Left ventricle myocardium inferior (tissue), 1 donor: ENCODE data around the gene DUS2. TPM values are rescaled to one million over a fixed set of nuclear protein-coding genes. Genes with fewer than 3 reads are reported as not detected.
"Not testable (repeated sequence)": the region's sequence is repeated elsewhere in the genome, so short reads cannot be mapped to it uniquely, and the experiment has no call there.

Experiments
- DNase-seq: peaks from one replicate; pipeline ENCODE4 v3.0.0-alpha.2; 2020
- H3K27ac ChIP-seq: fragments of 200-600 bp; replicated peaks from 2 replicates; pipeline ENCODE4 v1.8.0; 2021
- H3K27me3 ChIP-seq: fragments of 200-600 bp; 2 replicates; pipeline ENCODE4 v1.8.0; 2021; ENCODE audit warnings: low read depth
- H3K36me3 ChIP-seq: fragments of 200-600 bp; 2 replicates; pipeline ENCODE4 v1.8.0; 2021
- H3K4me1 ChIP-seq: fragments of 200-600 bp; 2 replicates; pipeline ENCODE4 v1.8.0; 2021
- H3K4me3 ChIP-seq: fragments of 200-600 bp; 2 replicates; pipeline ENCODE4 v1.8.0; 2021; ENCODE audit warnings: mild to moderate bottlenecking, moderate library complexity
- H3K9me3 ChIP-seq: fragments of 200-600 bp; replicated peaks from 2 replicates; pipeline ENCODE4 v1.8.0; 2021
- intact Hi-C: fragments of 100-400 bp; cut with micrococcal nuclease; formaldehyde crosslinking; loops from one replicate; pipeline ENCODE4 v1.11.0; 2022
- total RNA-seq: library from RNA; stranded (reverse); fragmentation: NEBNext Ultra II Directional; extraction: Animal tissue kit (Norgen Biotek cat#: 25700); gene quantifications from one replicate; pipeline ENCODE4 v1.2.1, GENCODE V29; 2021
- TF ChIP-seq, protein P1 (sequence below): fragments of 200-600 bp; IDR thresholded peaks from 2 replicates; pipeline ENCODE4 v1.8.0; 2021; ENCODE audit warnings: antibody characterized with exemption, mild to moderate bottlenecking, borderline replicate concordance
- donor health status: DM: no; HTN: yes; CAD: no; lungs with severe emphysema.

Gene DUS2
- total RNA-seq, 1 donor from 2014 or later: 6.8 TPM

DNA sequence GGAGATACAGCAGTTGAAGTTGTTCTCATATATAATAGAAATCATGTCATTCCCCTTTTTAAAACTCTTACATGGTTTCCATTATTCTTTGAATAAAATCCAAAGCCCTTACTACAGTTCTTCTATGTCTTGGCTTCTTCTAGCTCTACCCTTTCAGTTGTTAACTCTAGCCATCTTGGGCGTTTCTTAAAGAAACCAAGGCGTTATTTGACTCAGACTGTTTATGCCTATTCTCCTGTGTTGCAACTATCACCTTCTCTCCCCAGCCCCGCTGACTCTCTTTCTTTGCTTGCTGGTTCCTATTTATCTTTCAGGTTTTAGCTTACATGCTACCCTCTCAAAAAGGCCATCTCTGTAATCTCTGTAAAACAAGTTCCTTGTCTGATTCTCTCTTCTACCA lies 94.8 kb downstream of the DUS2 start:
- no peaks in the 10 kb centered on the region for H3K36me3 ChIP-seq
- no peak for DNase-seq
- intact Hi-C loops: no loop called here
- H3K27me3 ChIP-seq: no peaks in the 10 kb centered on the region
- H3K4me3 ChIP-seq: no peak overlapping the region
- TF ChIP-seq, protein P1, sequence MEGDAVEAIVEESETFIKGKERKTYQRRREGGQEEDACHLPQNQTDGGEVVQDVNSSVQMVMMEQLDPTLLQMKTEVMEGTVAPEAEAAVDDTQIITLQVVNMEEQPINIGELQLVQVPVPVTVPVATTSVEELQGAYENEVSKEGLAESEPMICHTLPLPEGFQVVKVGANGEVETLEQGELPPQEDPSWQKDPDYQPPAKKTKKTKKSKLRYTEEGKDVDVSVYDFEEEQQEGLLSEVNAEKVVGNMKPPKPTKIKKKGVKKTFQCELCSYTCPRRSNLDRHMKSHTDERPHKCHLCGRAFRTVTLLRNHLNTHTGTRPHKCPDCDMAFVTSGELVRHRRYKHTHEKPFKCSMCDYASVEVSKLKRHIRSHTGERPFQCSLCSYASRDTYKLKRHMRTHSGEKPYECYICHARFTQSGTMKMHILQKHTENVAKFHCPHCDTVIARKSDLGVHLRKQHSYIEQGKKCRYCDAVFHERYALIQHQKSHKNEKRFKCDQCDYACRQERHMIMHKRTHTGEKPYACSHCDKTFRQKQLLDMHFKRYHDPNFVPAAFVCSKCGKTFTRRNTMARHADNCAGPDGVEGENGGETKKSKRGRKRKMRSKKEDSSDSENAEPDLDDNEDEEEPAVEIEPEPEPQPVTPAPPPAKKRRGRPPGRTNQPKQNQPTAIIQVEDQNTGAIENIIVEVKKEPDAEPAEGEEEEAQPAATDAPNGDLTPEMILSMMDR: no peak
- no peak overlapping the region for H3K27ac ChIP-seq
- H3K4me1 ChIP-seq: peaks cover 31% of the 10 kb centered on the region
- no peaks in the 10 kb centered on the region for H3K9me3 ChIP-seq

DNA sequence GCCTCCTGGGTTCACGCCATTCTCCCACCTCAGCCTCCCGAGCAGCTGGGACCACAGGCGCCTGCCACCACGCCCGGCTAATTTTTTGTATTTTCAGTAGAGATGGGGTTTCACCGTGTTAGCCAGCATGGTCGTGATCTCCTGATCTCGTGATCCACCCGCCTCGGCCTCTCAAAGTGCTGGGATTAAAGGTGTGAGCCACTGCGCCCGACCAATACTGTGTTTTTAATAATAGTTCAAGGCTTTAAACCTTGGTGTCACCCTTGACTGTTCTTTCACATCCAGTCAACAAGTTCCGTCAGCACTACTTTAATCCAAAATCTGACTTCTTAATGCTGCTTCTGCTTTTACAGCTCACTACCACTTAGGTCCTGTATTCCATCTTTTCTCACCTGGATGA lies 95.9 kb downstream of the DUS2 start:
- H3K27me3 ChIP-seq, H3K9me3 ChIP-seq, H3K27ac ChIP-seq, H3K4me3 ChIP-seq, intact Hi-C loops, H3K36me3 ChIP-seq, DNase-seq: not testable (repeated sequence)
- H3K4me1 ChIP-seq: peaks cover 27% of the 10 kb centered on the region

DNA sequence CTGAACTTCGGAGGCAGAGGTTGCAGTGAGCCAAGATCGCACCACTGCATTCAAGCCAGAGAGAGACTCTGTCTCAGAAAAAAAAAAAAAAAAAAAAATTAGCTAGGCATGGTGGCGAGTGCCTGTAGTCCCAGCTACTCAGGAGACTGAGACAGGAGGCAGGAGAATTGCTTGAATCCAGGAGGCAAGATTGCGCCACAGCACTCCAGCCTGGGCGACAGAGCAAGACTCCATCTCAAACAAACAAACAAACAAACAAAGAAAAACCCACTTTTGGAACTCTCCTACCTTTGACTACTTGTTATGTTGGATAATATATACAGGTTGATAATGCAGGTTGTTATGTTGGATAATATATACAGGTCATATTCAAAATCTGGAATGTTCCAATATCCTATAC lies 97.4 kb downstream of the DUS2 start:
- H3K4me1 ChIP-seq: peaks cover 20% of the 10 kb centered on the region
- H3K27ac ChIP-seq, DNase-seq, H3K36me3 ChIP-seq, H3K27me3 ChIP-seq, H3K4me3 ChIP-seq, intact Hi-C loops, H3K9me3 ChIP-seq: not testable (repeated sequence)

DNA sequence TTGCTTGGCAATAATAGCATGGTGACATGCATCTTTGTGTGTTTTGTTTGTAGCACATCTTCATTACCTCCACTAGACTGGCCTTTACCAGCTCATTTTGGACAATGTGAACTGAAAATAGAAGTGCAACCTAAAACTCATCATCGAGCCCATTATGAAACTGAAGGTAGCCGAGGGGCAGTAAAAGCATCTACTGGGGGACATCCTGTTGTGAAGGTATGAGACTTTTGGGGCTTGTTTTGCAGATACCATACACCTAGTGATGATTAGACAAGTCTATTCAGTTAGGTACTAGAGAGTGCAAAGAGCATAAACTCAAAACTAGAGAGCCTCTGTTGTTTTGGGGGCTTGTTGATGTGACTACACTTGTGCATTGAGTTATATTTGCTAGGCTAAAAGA lies 103.3 kb downstream of the DUS2 start:
- DNase-seq: no peak
- no peaks in the 10 kb centered on the region for H3K9me3 ChIP-seq
- peaks cover 22% of the 10 kb centered on the region for H3K4me1 ChIP-seq
- H3K36me3 ChIP-seq: peaks cover 11% of the 10 kb centered on the region
- no peak overlapping the region for H3K4me3 ChIP-seq
- H3K27ac ChIP-seq: no peak overlapping the region
- TF ChIP-seq, protein P1: no peak
- H3K27me3 ChIP-seq: no peaks in the 10 kb centered on the region
- intact Hi-C loops: no loop called here

DNA sequence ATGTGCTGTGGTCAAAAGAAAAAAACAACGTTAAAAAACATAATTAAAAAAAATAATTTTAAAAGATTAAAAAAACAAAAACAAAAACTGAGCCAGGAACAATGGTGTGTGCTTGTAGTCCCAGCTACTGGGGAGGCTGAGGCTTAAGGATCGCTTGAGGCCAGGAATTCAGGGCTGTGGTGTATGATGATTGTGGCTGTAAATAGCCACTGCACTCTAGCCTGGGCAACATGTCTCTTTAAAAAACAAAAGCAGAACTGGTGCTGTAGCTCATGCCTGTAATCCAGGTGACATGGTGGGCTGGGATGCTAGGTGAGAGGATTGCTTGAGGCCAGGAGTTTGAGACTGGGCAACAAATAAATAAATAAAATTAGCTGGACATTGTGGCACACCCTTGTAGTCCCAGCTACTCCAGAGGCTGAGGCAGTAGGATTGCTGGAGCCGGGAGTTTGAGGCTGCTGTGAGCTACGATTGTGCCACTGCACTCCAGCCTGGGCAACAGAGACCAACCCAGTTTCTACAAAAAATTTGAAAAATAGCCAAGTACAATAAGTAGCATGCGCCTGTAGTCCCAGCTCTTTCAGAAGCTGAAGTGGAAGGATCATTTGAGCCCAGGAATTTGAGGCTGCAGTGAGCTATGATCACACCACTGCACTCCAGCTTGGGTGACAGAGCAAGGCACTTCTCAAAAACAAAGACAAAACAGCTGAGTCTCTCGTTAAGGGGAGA lies 105.7 kb downstream of the DUS2 start:
- H3K36me3 ChIP-seq: peaks cover 11% of the 10 kb centered on the region
- no peaks in the 10 kb centered on the region for H3K27me3 ChIP-seq
- peaks cover 45% of the 10 kb centered on the region for H3K4me1 ChIP-seq
- intact Hi-C loops: no loop called here
- H3K9me3 ChIP-seq: no peaks in the 10 kb centered on the region
- DNase-seq: no peak
- H3K27ac ChIP-seq: peak overlapping the region; percentile 68
- TF ChIP-seq, protein P1: no peak
- H3K4me3 ChIP-seq: no peak overlapping the region

Other genes with a start within 250 kb of the DUS2 start
- 14.7 TPM for gene RANBP10, start 216.7 kb upstream of the DUS2 start, total RNA-seq
- 0.49 TPM for gene TSNAXIP1, start 216.4 kb upstream of the DUS2 start, total RNA-seq
- 31.4 TPM for gene THAP11, start 181.0 kb upstream of the DUS2 start, total RNA-seq
- 73.6 TPM for gene NUTF2, start 176.4 kb upstream of the DUS2 start, total RNA-seq
- gene CENPT, start 175.6 kb upstream of the DUS2 start, total RNA-seq: 20.2 TPM
- 33.2 TPM for gene EDC4, start 150.2 kb upstream of the DUS2 start, total RNA-seq
- gene NRN1L, start 138.4 kb upstream of the DUS2 start, total RNA-seq: 0.49 TPM
- gene PSKH1, start 130.0 kb upstream of the DUS2 start, total RNA-seq: 19.5 TPM
- 0.71 TPM for gene CTRL, start 91.4 kb upstream of the DUS2 start, total RNA-seq
- 55.8 TPM for gene PSMB10, start 86.4 kb upstream of the DUS2 start, total RNA-seq
- 23.2 TPM for gene LCAT, start 79.2 kb upstream of the DUS2 start, total RNA-seq
- gene SLC12A4, start 54.6 kb upstream of the DUS2 start, total RNA-seq: 79.2 TPM
- gene DPEP3, start 42.8 kb upstream of the DUS2 start, total RNA-seq: not detected
- gene DPEP2, start 23.8 kb upstream of the DUS2 start, total RNA-seq: 0.99 TPM
- not detected for gene DPEP2NB, start 7.4 kb upstream of the DUS2 start, total RNA-seq
- 8.9 TPM for gene DDX28, start 52 bp upstream of the DUS2 start, total RNA-seq
- 20.9 TPM for gene NFATC3, start 62.1 kb downstream of the DUS2 start, total RNA-seq
- gene ESRP2, start 212.8 kb downstream of the DUS2 start, total RNA-seq: 0.14 TPM
- gene PLA2G15, start 222.1 kb downstream of the DUS2 start, total RNA-seq: 35.5 TPM
- gene SLC7A6, start 241.2 kb downstream of the DUS2 start, total RNA-seq: 44.2 TPM